NCI-H1048 (cell line): ENCODE results near the gene LRIT1.

ENCODE experiments used
- DNase-seq: peaks from one replicate; lab custom pipeline; 2025; lab: John Stamatoyannopoulos, UW

LRIT1 gene

GRCh38 chr10:84193327-84193726 lies 48.0 kb downstream of the LRIT1 start:
- DNase-seq: no peak

GRCh38 chr10:84191106-84191505 lies 50.2 kb downstream of the LRIT1 start:
- DNase-seq: no peak

- no peak for DNase-seq
Observed at GRCh38 chr10:84190621-84191020, 50.7 kb downstream of the LRIT1 start.

GRCh38 chr10:84188815-84189214 lies 52.5 kb downstream of the LRIT1 start:
- DNase-seq: no peak

- no peak for DNase-seq
Observed at GRCh38 chr10:84185526-84186175, 55.7 kb downstream of the LRIT1 start.

GRCh38 chr10:84184517-84184916 lies 56.8 kb downstream of the LRIT1 start:
- DNase-seq: no peak

- DNase-seq: no peak
Observed at GRCh38 chr10:84181631-84182030, 59.7 kb downstream of the LRIT1 start.
